Activated T-cell treated with anti-CD3 and anti-CD28 coated beads, Interleukin-2, amount 50 U/mL, for 1 hour (primary cell): ENCODE measurements around the gene MRPS11.
"Not testable (repeated sequence)": the region's sequence is repeated elsewhere in the genome, so short reads cannot be mapped to it uniquely, and the experiment has no call there.

Source experiments
- DNase-seq: peaks from one replicate; pipeline ENCODE4 v3.0.0-alpha.2; 2020

The MRPS11 gene

GRCh38 chr15:88456733-88457132, 10.8 kb upstream of the MRPS11 start:
- DNase-seq: no peak

GRCh38 chr15:88463870-88464532, 3.5 kb upstream of the MRPS11 start:
- DNase-seq: no peak

- DNase-seq: no peak
These were observed 1.8 kb upstream of the MRPS11 start for GRCh38 chr15:88465633-88466224.

- no peak for DNase-seq
These were observed 524 bp downstream of the MRPS11 start for GRCh38 chr15:88467935-88468528.

- DNase-seq: not testable (repeated sequence)
These were observed 1.2 kb downstream of the MRPS11 start for GRCh38 chr15:88468721-88469120.

- DNase-seq: no peak
These were observed 1.8 kb downstream of the MRPS11 start for GRCh38 chr15:88469321-88469720.

GRCh38 chr15:88470625-88471372, 3.3 kb downstream of the MRPS11 start:
- no peak for DNase-seq

GRCh38 chr15:88472225-88472624, 4.7 kb downstream of the MRPS11 start:
- DNase-seq: no peak

GRCh38 chr15:88473661-88474293, 6.3 kb downstream of the MRPS11 start:
- not testable (repeated sequence) for DNase-seq

GRCh38 chr15:88476635-88477060, 9.1 kb downstream of the MRPS11 start:
- no peak for DNase-seq

- no peak for DNase-seq
These were observed 9.6 kb downstream of the MRPS11 start for GRCh38 chr15:88477126-88477525.

- no peak for DNase-seq
These were observed 10.4 kb downstream of the MRPS11 start for GRCh38 chr15:88477904-88478303.

GRCh38 chr15:88479169-88479568, 11.7 kb downstream of the MRPS11 start:
- DNase-seq: no peak

GRCh38 chr15:88480981-88481380, 13.5 kb downstream of the MRPS11 start:
- no peak for DNase-seq

GRCh38 chr15:88482263-88482662, 14.8 kb downstream of the MRPS11 start:
- no peak for DNase-seq

- DNase-seq: no peak
These were observed 17.3 kb downstream of the MRPS11 start for GRCh38 chr15:88484682-88485331.

GRCh38 chr15:88487178-88487795, 19.8 kb downstream of the MRPS11 start:
- no peak for DNase-seq

- DNase-seq: no peak
These were observed 20.5 kb downstream of the MRPS11 start for GRCh38 chr15:88487796-88488523.

- DNase-seq: no peak
These were observed 21.8 kb downstream of the MRPS11 start for GRCh38 chr15:88489321-88489720.

- no peak for DNase-seq
These were observed 22.5 kb downstream of the MRPS11 start for GRCh38 chr15:88490036-88490435.

- no peak for DNase-seq
These were observed 23.6 kb downstream of the MRPS11 start for GRCh38 chr15:88491158-88491557.
